CD1c-positive myeloid dendritic cell (primary cell): ENCODE results near the gene EMX1.

ENCODE experiments used
- DNase-seq: peaks from one replicate; pipeline ENCODE4 v3.0.0-alpha.2; 2016; ENCODE audit errors: extremely low spot score

The EMX1 gene

GRCh38 chr2:72980535-72981217 is 63.4 kb downstream of the EMX1 start:
- DNase-seq: no peak

- DNase-seq: no peak
Measured at GRCh38 chr2:72981536-72981935, 64.2 kb downstream of the EMX1 start.

GRCh38 chr2:72982219-72982618 is 64.9 kb downstream of the EMX1 start:
- DNase-seq: no peak

DNA sequence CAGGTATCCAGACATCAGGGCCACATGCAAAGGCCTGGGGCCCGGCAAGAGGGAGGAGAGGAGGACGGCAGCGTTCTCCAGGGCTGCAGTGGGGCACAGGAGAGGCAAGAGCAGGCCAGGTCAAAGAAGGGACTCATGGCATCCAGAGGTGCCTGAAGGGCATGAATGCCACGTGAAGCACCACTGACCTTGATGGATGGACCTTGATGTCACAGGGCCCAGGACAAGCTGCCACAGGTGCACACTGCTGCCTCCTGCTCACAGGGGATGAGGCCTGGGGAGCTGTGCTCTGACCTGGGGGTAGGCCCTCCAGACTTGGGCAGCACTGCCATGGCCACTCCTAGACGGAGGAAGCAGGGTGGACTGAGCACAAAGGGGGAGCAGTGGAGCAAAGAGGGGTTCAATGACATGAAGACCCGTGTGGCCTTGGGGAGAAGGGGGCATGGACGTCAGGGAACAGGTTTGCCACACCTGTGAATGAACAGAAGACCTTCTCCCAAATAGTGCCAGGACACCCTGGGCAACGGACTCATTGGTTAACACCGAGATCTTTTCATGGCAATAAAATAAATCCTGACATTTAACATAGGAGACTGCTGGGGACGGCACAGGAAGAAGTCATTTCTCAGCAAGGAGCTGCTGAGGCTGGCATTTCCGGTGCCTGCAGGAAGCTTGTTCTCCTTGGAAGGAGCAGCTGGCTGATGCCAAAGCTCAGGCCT is 65.6 kb downstream of the EMX1 start:
- no peak for DNase-seq

DNA sequence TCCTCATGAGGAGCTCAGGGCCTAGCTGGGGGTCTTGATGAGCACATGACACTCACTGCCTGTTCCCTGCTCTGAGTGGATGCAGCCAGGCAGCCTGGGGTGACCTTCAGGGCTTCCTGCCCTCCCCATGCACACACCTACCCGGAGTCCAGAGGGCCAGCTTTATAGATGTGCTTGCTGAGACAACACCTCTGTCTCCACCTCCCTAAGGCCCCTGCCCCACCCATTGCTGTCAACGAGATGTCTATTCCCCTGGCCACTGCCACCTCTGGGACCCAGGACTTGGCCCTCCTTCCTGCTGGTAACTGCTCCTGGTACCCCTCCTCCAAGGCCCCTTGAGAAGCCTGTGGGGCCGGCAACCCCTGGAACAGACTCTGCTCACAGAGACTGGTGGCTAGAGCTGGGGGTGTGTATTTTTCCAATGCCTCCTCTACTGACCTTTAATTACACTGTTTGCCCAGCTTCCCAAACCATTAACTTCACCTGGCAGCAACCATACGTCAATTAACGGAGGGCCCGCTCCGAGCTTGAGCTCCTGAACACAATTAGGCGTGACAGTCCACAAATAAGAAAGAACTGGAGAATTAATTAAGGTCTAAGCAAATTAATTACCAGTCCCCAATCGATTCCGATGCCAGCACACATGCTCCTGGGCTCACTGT is 66.3 kb downstream of the EMX1 start:
- no peak for DNase-seq

GRCh38 chr2:72984172-72984671 is 66.9 kb downstream of the EMX1 start:
- no peak for DNase-seq
